Bronchial epithelial cell (primary cell): ENCODE results near the gene FST. TPM values are rescaled to one million over a fixed set of nuclear protein-coding genes. Genes with fewer than 3 reads are reported as not detected.
A peak's percentile ranks its signal among the peaks of the same experiment; 100 is the strongest.

ENCODE experiments used
- DNase-seq: peaks from one replicate; pipeline ENCODE4 v3.0.0-alpha.2; 2010; ENCODE audit warnings: low read depth
- FAIRE-seq: peaks from 2 replicates; lab custom pipeline; 2011; peaks lifted over from hg19 to GRCh38; lab: Jason Lieb, UNC
- H3K27me3 ChIP-seq: 2 replicates; pipeline ENCODE4 v1.5.1; 2011; ENCODE audit warnings: low read length; ENCODE audit not compliant: control insufficient read depth, insufficient read depth
- H3K36me3 ChIP-seq: 2 replicates; pipeline ENCODE4 v1.5.1; 2011; ENCODE audit warnings: low read length; ENCODE audit not compliant: control insufficient read depth, insufficient read depth
- H3K4me3 ChIP-seq: 2 replicates; pipeline ENCODE4 v1.5.1; 2011; ENCODE audit warnings: mild to moderate bottlenecking, low read depth, low read length, control low read depth
- CTCF ChIP-seq: IDR thresholded peaks from 2 replicates; pipeline ENCODE4 v1.5.1; 2011; ENCODE audit warnings: mild to moderate bottlenecking, moderate library complexity, low read length, control low read depth, inconsistent platforms; ENCODE audit not compliant: insufficient read depth, severe bottlenecking
- total RNA-seq: library from RNA; depleted of rRNA; stranded (reverse); fragments of >200 nt; gene quantifications from 2 replicates; pipeline ENCODE4 v1.2.1, GENCODE V29; 2014

FST gene
- total RNA-seq, 1 donor from 2014 or later: 85.0 TPM

- no peak for TF ChIP-seq CTCF
- no peak for DNase-seq
- Histone ChIP-seq H3K27me3 (no peaks in the 10 kb centered on the region), H3K4me3 (no peak overlapping the region), H3K36me3 (no peaks in the 10 kb centered on the region)
- no peak for FAIRE-seq
Observed at GRCh38 chr5:53438079-53438478, 42.4 kb upstream of the FST start.

GRCh38 chr5:53438486-53439472 lies 41.6 kb upstream of the FST start:
- TF ChIP-seq CTCF: no peak
- FAIRE-seq (no peak), DNase-seq (peak; percentile 61)
- Histone ChIP-seq H3K27me3 (no peaks in the 10 kb centered on the region), H3K4me3 (no peak overlapping the region), H3K36me3 (no peaks in the 10 kb centered on the region)

- H3K36me3 ChIP-seq: no peaks in the 10 kb centered on the region
- TF ChIP-seq CTCF: no peak
- H3K4me3 ChIP-seq: no peak overlapping the region
- FAIRE-seq (no peak), DNase-seq (no peak)
- H3K27me3 ChIP-seq: no peaks in the 10 kb centered on the region
Observed at GRCh38 chr5:53442961-53443360, 37.5 kb upstream of the FST start.

GRCh38 chr5:53445569-53445968 lies 34.9 kb upstream of the FST start:
- Histone ChIP-seq H3K27me3 (no peaks in the 10 kb centered on the region), H3K36me3 (no peaks in the 10 kb centered on the region), H3K4me3 (no peak overlapping the region)
- FAIRE-seq: no peak
- DNase-seq: no peak
- no peak for TF ChIP-seq CTCF

GRCh38 chr5:53446908-53447307 lies 33.5 kb upstream of the FST start:
- Histone ChIP-seq H3K27me3 (no peaks in the 10 kb centered on the region), H3K36me3 (no peaks in the 10 kb centered on the region), H3K4me3 (no peak overlapping the region)
- DNase-seq (peak; percentile 70), FAIRE-seq (no peak)
- TF ChIP-seq CTCF: no peak

- Histone ChIP-seq H3K27me3 (no peaks in the 10 kb centered on the region), H3K36me3 (no peaks in the 10 kb centered on the region), H3K4me3 (no peak overlapping the region)
- DNase-seq (no peak), FAIRE-seq (no peak)
- TF ChIP-seq CTCF: no peak
Observed at GRCh38 chr5:53448851-53449250, 31.6 kb upstream of the FST start.
